NCI-H69 (cell line): Measurements from ENCODE around the gene SORL1-AS1.
"Not testable (repeated sequence)": the region's sequence is repeated elsewhere in the genome, so short reads cannot be mapped to it uniquely, and the experiment has no call there.

ENCODE experiments used
- DNase-seq: peaks from one replicate; lab custom pipeline; 2025; lab: John Stamatoyannopoulos, UW

The SORL1-AS1 gene

GRCh38 chr11:121452609-121453150 is at the start of gene SORL1-AS1:
Gene SORL1-AS1, minus strand, starts transcription at chr11:121452967.
- DNase-seq = peak; percentile 86

- DNase-seq = no peak
Measured at GRCh38 chr11:121500717-121501116, 48.0 kb upstream of the SORL1-AS1 start.

GRCh38 chr11:121500275-121500674 is 47.5 kb upstream of the SORL1-AS1 start:
- no peak for DNase-seq

GRCh38 chr11:121499405-121499804 is 46.6 kb upstream of the SORL1-AS1 start:
- no peak for DNase-seq

GRCh38 chr11:121497176-121497998 is 44.6 kb upstream of the SORL1-AS1 start:
- no peak for DNase-seq

GRCh38 chr11:121494355-121495099 is 41.8 kb upstream of the SORL1-AS1 start:
- DNase-seq = no peak

GRCh38 chr11:121489823-121490222 is 37.1 kb upstream of the SORL1-AS1 start:
- no peak for DNase-seq

- no peak for DNase-seq
Measured at GRCh38 chr11:121488641-121489040, 35.9 kb upstream of the SORL1-AS1 start.

- DNase-seq = no peak
Measured at GRCh38 chr11:121488170-121488569, 35.4 kb upstream of the SORL1-AS1 start.

GRCh38 chr11:121487191-121487590 is 34.4 kb upstream of the SORL1-AS1 start:
- DNase-seq = no peak

GRCh38 chr11:121486054-121486453 is 33.3 kb upstream of the SORL1-AS1 start:
- no peak for DNase-seq

GRCh38 chr11:121485216-121485615 is 32.4 kb upstream of the SORL1-AS1 start:
- no peak for DNase-seq

GRCh38 chr11:121483805-121484480 is 31.2 kb upstream of the SORL1-AS1 start:
- DNase-seq = no peak

GRCh38 chr11:121482231-121483129 is 29.7 kb upstream of the SORL1-AS1 start:
- no peak for DNase-seq

- not testable (repeated sequence) for DNase-seq
Measured at GRCh38 chr11:121481484-121482230, 28.9 kb upstream of the SORL1-AS1 start.

- peak; percentile 40 for DNase-seq
Measured at GRCh38 chr11:121479698-121480238, 27.0 kb upstream of the SORL1-AS1 start.

GRCh38 chr11:121478895-121479697 is 26.3 kb upstream of the SORL1-AS1 start:
- DNase-seq = peak; percentile 67

- DNase-seq = no peak
Measured at GRCh38 chr11:121478226-121478894, 25.6 kb upstream of the SORL1-AS1 start.
